Natural killer cell (primary cell): ENCODE data around the gene SCMH1. TPM values are rescaled to one million over a fixed set of nuclear protein-coding genes. Genes with fewer than 3 reads are reported as not detected.

ENCODE experiments used
- ATAC-seq, 3 donors: fragments of 150-1000 bp in 2 of 3; fragments of 200-7000 bp in 1 of 3; cut with Tn5 transposase; 1 replicate in 1 of 3; 2 replicates in 2 of 3; pipeline ENCODE4 v1.10.0; 2021; ENCODE audit warnings: mild to moderate bottlenecking in 2 of 3, moderate library complexity in 2 of 3
- DNase-seq, 2 donors: peaks; one replicate each; pipeline versions ENCODE4 v3.0.0 to v3.0.0-alpha.2; 2013 to 2021; ENCODE audit warnings: mixed read lengths in 1 of 2
- H3K27ac ChIP-seq: one replicate; pipeline ENCODE4 v1.5.1; 2013; ENCODE audit warnings: mild to moderate bottlenecking, low read length
- H3K27me3 ChIP-seq: one replicate; pipeline ENCODE4 v1.6.1; 2013; ENCODE audit warnings: low read length; ENCODE audit not compliant: control insufficient read depth, insufficient read depth
- H3K36me3 ChIP-seq: one replicate; pipeline ENCODE4 v1.6.1; 2013; ENCODE audit warnings: low read length; ENCODE audit not compliant: control insufficient read depth, insufficient read depth
- H3K4me1 ChIP-seq: one replicate; pipeline ENCODE4 v1.6.1; 2013; ENCODE audit warnings: low read length; ENCODE audit not compliant: control insufficient read depth, insufficient read depth
- H3K4me3 ChIP-seq: one replicate; pipeline ENCODE4 v1.5.1; 2013; ENCODE audit warnings: low read length
- H3K9me3 ChIP-seq: one replicate; pipeline ENCODE4 v1.6.1; 2013; ENCODE audit warnings: low read length; ENCODE audit not compliant: control insufficient read depth, insufficient read depth
- H3K27ac Mint-ChIP-seq, 2 donors: one replicate each; pipeline ENCODE4 v1.8.0; 2022; ENCODE audit warnings: mild to moderate bottlenecking in 2 of 2, mixed read lengths in 2 of 2, moderate library complexity in 1 of 2
- H3K27me3 Mint-ChIP-seq, 2 donors: one replicate each; pipeline ENCODE4 v1.8.0; 2022; ENCODE audit warnings: low read depth in 2 of 2, mixed read lengths in 2 of 2
- H3K36me3 Mint-ChIP-seq: one replicate; pipeline ENCODE4 v1.8.0; 2022; ENCODE audit warnings: mixed read lengths
- H3K4me1 Mint-ChIP-seq, 2 donors: one replicate each; pipeline ENCODE4 v1.8.0; 2022; ENCODE audit warnings: mixed read lengths in 2 of 2
- H3K4me3 Mint-ChIP-seq: one replicate; pipeline ENCODE4 v1.8.0; 2022; ENCODE audit warnings: mild to moderate bottlenecking, moderate library complexity, mixed read lengths
- H3K9me3 Mint-ChIP-seq, 2 donors: one replicate each; pipeline ENCODE4 v1.8.0; 2022; ENCODE audit warnings: mixed read lengths in 2 of 2
- CTCF ChIP-seq: fragments of 200-600 bp; IDR thresholded peaks from one replicate; pipeline ENCODE4 v1.8.0; 2022; ENCODE audit warnings: antibody characterized with exemption
- WGBS: methylation state at CpG from one replicate; pipeline ENCODE4 v1.1.7; 2013; ENCODE audit warnings: missing lambda C conversion rate; ENCODE audit not compliant: insufficient coverage; 5-methylcytosine and 5-hydroxymethylcytosine counted together
- intact Hi-C: fragments of 100-400 bp; cut with micrococcal nuclease; formaldehyde crosslinking; loops from one replicate; pipeline ENCODE4 v1.14.2; 2022
- total RNA-seq, 4 donors: library from RNA; stranded (reverse); fragments of 120-200 nt in 1 of 4; gene quantifications; one replicate each; pipeline versions ENCODE4 v1.2.3 to v1.2.4, GENCODE V29; 2013 to 2022

The SCMH1 gene
- total RNA-seq, 3 donors from 2014 or later (not counting 1 experiment from before 2014, with no cell fraction given), result 8.3 to 10.2 (median 9.1) TPM

GRCh38 chr1:41015281-41015896 lies 226.7 kb downstream of the SCMH1 start:
- Histone ChIP-seq H3K27ac (no peak overlapping the region), H3K4me1 (no peaks in the 10 kb centered on the region), H3K9me3 (no peaks in the 10 kb centered on the region), H3K27me3 (no peaks in the 10 kb centered on the region), H3K4me3 (no peak overlapping the region), H3K36me3 (peaks cover 11% of the 10 kb centered on the region)
- WGBS, result 61% methylated on average over 5 of the region's 5 CpGs
- H3K4me3 Mint-ChIP-seq, result no peak overlapping the region
- DNase-seq, result no peak
- H3K4me1 Mint-ChIP-seq, result peaks cover 0 to 20% of the 10 kb centered on the region in 2 donors
- H3K27me3 Mint-ChIP-seq, result no peaks in the 10 kb centered on the region
- H3K27ac Mint-ChIP-seq, result peak overlapping the region in 1 of 2 donors; percentile 27
- no peak for TF ChIP-seq CTCF
- no peaks in the 10 kb centered on the region for H3K9me3 Mint-ChIP-seq
- ATAC-seq, result no peak
- H3K36me3 Mint-ChIP-seq, result peaks cover 2% of the 10 kb centered on the region
- intact Hi-C loops, result no loop called here

- Histone ChIP-seq H3K9me3 (no peaks in the 10 kb centered on the region), H3K4me3 (no peak overlapping the region), H3K27me3 (no peaks in the 10 kb centered on the region), H3K4me1 (no peaks in the 10 kb centered on the region), H3K27ac (no peak overlapping the region), H3K36me3 (peaks cover 16% of the 10 kb centered on the region)
- Mint-ChIP-seq H3K4me3 (no peak overlapping the region), H3K9me3 (no peaks in the 10 kb centered on the region), H3K36me3 (peaks cover 7% of the 10 kb centered on the region), H3K27me3 (no peaks in the 10 kb centered on the region), H3K4me1 (peaks cover 0 to 20% of the 10 kb centered on the region in 2 donors), H3K27ac (peak overlapping the region in 1 of 2 donors; percentile 27)
- TF ChIP-seq CTCF, result no peak
- ATAC-seq (no peak), DNase-seq (no peak)
- 47% methylated on average over 8 of the region's 8 CpGs for WGBS
- intact Hi-C loops, result no loop called here
Measured at GRCh38 chr1:41014871-41015270, 227.2 kb downstream of the SCMH1 start.

GRCh38 chr1:41013796-41014195 lies 228.3 kb downstream of the SCMH1 start:
- DNase-seq (no peak), ATAC-seq (no peak)
- Mint-ChIP-seq H3K9me3 (no peaks in the 10 kb centered on the region), H3K4me3 (no peak overlapping the region), H3K27me3 (no peaks in the 10 kb centered on the region), H3K27ac (no peak overlapping the region), H3K36me3 (peaks cover 9% of the 10 kb centered on the region), H3K4me1 (peaks cover 0 to 16% of the 10 kb centered on the region in 2 donors)
- no peak overlapping the region for H3K27ac ChIP-seq
- TF ChIP-seq CTCF, result no peak
- intact Hi-C loops, result no loop called here
- peaks cover 26% of the 10 kb centered on the region for H3K36me3 ChIP-seq
- no peaks in the 10 kb centered on the region for H3K4me1 ChIP-seq
- 89% methylated on average over 7 of the region's 7 CpGs for WGBS
- no peaks in the 10 kb centered on the region for H3K27me3 ChIP-seq
- H3K4me3 ChIP-seq, result no peak overlapping the region
- H3K9me3 ChIP-seq, result no peaks in the 10 kb centered on the region

GRCh38 chr1:41013024-41013423 lies 229.1 kb downstream of the SCMH1 start:
- no peaks in the 10 kb centered on the region for H3K9me3 Mint-ChIP-seq
- TF ChIP-seq CTCF, result no peak
- no peaks in the 10 kb centered on the region for H3K27me3 ChIP-seq
- no peak overlapping the region for H3K27ac Mint-ChIP-seq
- WGBS, result 98% methylated on average over 6 of the region's 6 CpGs
- ATAC-seq, result no peak
- no peak for DNase-seq
- no peaks in the 10 kb centered on the region for H3K4me1 ChIP-seq
- peaks cover 16% of the 10 kb centered on the region for H3K36me3 Mint-ChIP-seq
- H3K36me3 ChIP-seq, result peaks cover 34% of the 10 kb centered on the region
- H3K27me3 Mint-ChIP-seq, result no peaks in the 10 kb centered on the region
- no peak overlapping the region for H3K4me3 Mint-ChIP-seq
- H3K4me1 Mint-ChIP-seq, result peaks cover 0 to 12% of the 10 kb centered on the region in 2 donors
- H3K27ac ChIP-seq, result no peak overlapping the region
- no peaks in the 10 kb centered on the region for H3K9me3 ChIP-seq
- intact Hi-C loops, result no loop called here
- no peak overlapping the region for H3K4me3 ChIP-seq
